HFFc6 (cell line): ENCODE results near the gene RHOB. TPM values are rescaled to one million over a fixed set of nuclear protein-coding genes. Genes with fewer than 3 reads are reported as not detected.
"Not testable (repeated sequence)": the region's sequence is repeated elsewhere in the genome, so short reads cannot be mapped to it uniquely, and the experiment has no call there.

Experiments
- DNase-seq: peaks from one replicate; pipeline ENCODE4 v3.0.0-alpha.2; 2018
- H3K27ac Mint-ChIP-seq: 2 replicates; pipeline ENCODE4 v1.8.0; 2020; ENCODE audit warnings: mild to moderate bottlenecking, mixed read lengths
- H3K27me3 Mint-ChIP-seq: 2 replicates; pipeline ENCODE4 v1.8.0; 2021; ENCODE audit warnings: mild to moderate bottlenecking, moderate library complexity, mixed read lengths; ENCODE audit not compliant: insufficient read depth
- H3K36me3 Mint-ChIP-seq: 2 replicates; pipeline ENCODE4 v1.8.0; 2021; ENCODE audit warnings: low read depth, mixed read lengths
- H3K4me1 Mint-ChIP-seq: 2 replicates; pipeline ENCODE4 v1.8.0; 2020; ENCODE audit warnings: low read depth, mixed read lengths
- H3K4me3 Mint-ChIP-seq: 2 replicates; pipeline ENCODE4 v1.8.0; 2020; ENCODE audit warnings: mild to moderate bottlenecking, moderate library complexity, mixed read lengths
- H3K9me3 Mint-ChIP-seq: 2 replicates; pipeline ENCODE4 v1.8.0; 2020; ENCODE audit warnings: mild to moderate bottlenecking, mixed read lengths
- total RNA-seq, 6 experiments: library from RNA; stranded (reverse); fragmentation: NEBNext Ultra II Directional; extraction: Animal tissue kit (Norgen Biotek cat#: 25700); gene quantifications; 2 replicates in 1 of 6; 3 replicates in 5 of 6; pipeline ENCODE4 v1.2.3, GENCODE V29; 2021
- TF ChIP-seq, protein P1 (sequence below): fragments of 200-600 bp; sonication (generic); IDR thresholded peaks from 2 replicates; pipeline ENCODE4 v1.5.0; 2021; ENCODE audit warnings: antibody characterized with exemption, mild to moderate bottlenecking

RHOB gene
- total RNA-seq, 6 experiments from 2014 or later, result 128 to 146 (median 133) TPM

DNA sequence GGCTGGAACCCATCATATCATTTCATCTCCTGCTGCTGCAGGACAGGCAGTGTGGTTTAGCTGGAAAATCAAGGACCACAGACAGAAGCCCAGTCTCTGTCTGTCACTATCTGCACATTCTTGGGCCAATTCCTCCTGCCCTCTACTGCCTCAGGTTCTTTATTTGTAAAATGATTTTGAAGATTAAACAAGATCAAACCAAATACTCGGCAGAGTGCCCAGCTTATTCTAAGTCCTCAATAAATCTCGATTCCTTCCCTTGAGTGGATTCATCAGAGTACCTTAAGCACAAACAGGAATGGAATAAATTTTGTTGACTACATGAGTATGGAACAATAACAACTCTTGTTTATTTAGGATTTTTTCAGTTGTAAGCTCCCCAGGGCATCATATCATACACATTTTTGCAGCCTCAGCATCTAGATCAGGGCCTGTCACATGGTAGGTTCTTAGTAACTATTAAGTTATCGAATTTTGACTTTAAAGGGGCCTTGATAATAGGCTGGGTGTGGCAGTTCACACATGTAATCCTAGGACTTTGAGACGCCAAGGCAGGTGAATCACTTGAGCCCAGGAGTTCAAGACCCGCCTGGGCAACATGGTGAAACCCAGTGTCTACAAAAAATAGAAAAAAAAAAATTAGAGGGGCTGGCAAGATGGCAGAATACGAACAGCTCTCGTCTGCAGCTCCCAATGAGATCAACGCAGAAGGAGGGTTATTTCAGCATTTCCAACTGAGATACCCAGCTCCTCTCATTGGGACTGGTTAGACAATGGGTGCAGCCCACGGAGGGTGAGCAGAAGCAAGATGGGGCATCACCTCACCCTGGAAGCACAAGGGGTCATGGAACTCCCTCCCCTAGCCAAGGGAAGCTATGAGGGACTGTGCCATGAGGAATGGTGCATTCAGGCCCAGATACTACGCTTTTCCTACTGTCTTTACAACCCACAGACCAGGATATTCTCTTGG lies 11.1 kb downstream of the RHOB start:
- DNase-seq, result no peak
- Mint-ChIP-seq H3K36me3 (peaks cover 7% of the 10 kb centered on the region), H3K27me3 (peaks cover 35% of the 10 kb centered on the region), H3K9me3 (peaks cover 11% of the 10 kb centered on the region), H3K4me3 (no peak overlapping the region), H3K27ac (no peak overlapping the region), H3K4me1 (peaks cover 22% of the 10 kb centered on the region)
- TF ChIP-seq, protein P1, sequence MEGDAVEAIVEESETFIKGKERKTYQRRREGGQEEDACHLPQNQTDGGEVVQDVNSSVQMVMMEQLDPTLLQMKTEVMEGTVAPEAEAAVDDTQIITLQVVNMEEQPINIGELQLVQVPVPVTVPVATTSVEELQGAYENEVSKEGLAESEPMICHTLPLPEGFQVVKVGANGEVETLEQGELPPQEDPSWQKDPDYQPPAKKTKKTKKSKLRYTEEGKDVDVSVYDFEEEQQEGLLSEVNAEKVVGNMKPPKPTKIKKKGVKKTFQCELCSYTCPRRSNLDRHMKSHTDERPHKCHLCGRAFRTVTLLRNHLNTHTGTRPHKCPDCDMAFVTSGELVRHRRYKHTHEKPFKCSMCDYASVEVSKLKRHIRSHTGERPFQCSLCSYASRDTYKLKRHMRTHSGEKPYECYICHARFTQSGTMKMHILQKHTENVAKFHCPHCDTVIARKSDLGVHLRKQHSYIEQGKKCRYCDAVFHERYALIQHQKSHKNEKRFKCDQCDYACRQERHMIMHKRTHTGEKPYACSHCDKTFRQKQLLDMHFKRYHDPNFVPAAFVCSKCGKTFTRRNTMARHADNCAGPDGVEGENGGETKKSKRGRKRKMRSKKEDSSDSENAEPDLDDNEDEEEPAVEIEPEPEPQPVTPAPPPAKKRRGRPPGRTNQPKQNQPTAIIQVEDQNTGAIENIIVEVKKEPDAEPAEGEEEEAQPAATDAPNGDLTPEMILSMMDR, result no peak

DNA sequence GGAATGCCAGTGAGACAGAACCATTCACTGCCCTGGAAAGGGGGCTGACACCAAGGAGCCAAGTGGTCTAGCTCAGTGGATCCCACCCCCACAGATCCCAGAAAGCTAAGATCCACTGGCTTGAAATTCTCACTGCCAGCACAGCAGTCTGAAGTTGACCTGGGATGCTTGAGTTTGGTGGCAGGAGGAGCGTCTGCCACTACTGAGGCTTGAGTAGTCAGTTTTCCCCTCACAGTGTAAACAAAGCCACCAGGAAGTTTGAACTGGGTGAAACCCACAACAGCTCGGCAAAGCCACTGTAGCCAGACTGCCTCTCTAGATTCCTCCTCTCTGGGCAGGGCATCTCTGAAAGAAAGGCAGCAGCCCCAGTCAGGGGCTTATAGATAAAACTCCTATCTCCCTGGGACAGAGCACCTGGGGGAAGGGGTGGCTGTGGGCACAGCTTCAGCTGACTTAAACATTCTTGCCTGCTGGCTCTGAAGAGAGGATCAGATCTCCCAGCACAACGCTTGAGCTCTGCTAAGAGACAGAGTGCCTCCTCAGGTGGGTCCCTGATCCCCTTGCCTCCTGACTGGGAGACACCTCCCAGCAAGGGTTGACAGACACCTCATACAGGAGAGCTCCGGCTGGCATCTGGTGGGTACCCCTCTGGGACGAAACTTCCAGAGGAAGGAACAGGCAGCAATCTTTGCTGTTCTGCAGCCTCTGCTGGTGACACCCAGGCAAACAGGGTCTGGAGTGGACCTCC lies 12.0 kb downstream of the RHOB start:
- not testable (repeated sequence) for DNase-seq, H3K4me3 Mint-ChIP-seq, H3K27ac Mint-ChIP-seq, H3K36me3 Mint-ChIP-seq
- peaks cover 35% of the 10 kb centered on the region for H3K27me3 Mint-ChIP-seq
- H3K9me3 Mint-ChIP-seq, result peaks cover 11% of the 10 kb centered on the region
- H3K4me1 Mint-ChIP-seq, result peaks cover 22% of the 10 kb centered on the region

DNA sequence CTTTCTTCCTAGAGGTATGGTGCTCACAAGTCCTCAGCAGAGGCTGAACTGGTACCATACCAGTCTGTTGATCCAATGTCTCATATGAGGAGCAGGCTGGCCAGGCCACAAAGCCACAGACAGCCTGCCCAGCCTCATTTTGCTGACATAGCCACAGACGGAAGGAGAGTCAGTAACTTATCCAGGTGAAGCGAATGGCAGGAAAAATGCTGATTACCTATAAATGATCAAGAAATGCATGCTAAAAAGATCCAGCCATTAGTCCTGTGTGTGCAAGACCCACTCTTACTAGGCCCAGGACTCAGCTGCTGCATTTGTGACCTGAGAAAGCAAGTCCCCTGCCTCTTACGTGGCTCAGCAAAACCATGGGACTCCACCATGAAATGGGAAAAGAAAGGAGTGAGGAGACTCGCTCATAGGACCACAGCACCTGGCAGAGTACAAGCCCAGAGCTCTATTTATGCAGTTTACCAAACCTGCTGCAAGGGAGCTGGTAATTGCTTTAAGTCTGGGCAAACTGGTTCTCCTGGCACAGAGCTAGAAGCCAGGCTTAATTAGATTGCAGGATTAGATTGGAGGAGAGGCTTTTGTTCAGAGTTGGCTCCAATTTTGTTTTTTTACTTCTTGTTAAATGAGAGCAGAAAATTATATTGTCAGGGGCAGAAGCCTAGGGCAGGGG lies 19.0 kb downstream of the RHOB start:
- peaks cover 7% of the 10 kb centered on the region for H3K36me3 Mint-ChIP-seq
- no peak overlapping the region for H3K4me3 Mint-ChIP-seq
- TF ChIP-seq, protein P1, result no peak
- no peak for DNase-seq
- H3K4me1 Mint-ChIP-seq, result peaks cover 16% of the 10 kb centered on the region; the same call in 1 of the 2 replicates
- peaks cover 26% of the 10 kb centered on the region for H3K27me3 Mint-ChIP-seq
- peaks cover 7% of the 10 kb centered on the region for H3K9me3 Mint-ChIP-seq
- no peak overlapping the region for H3K27ac Mint-ChIP-seq

DNA sequence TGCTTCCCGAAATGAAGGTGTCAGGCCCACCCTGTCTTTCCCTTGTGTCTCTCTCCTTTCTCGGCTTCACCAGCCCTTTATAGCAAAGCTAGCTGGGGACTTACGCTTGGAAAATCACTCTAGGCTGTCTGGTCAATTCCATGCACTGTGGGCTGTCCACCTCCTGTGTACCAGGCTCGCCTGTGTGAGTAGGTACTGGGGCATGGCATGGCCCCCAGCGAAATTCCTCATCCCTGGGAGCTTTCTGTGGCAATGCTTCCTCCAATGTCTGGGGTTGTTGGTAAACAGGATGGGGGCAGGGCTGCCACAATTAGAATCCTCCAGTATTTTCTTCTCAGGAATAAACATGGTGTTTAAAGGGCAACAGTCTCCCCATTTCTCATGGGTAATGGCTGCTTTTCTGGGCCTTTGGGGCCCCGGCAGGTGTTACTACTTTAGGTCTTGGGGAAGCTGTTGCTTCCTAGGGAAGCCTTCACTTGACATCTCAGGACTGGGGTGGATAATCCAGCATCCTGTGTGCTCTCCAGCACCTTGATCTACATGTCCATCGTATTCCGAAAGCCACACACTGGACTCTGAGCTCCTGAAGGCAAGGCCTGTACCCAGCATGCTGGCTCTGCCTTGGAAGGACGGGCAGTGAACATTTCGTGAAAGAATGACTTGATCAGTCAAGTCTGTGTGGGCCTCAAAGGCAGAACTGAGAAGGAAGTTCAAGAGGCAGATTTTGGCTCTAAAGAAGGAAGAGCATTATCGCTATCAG lies 21.1 kb downstream of the RHOB start:
- no peak for DNase-seq
- H3K27me3 Mint-ChIP-seq, result peaks cover 14% of the 10 kb centered on the region
- TF ChIP-seq, protein P1, result no peak
- no peak overlapping the region for H3K27ac Mint-ChIP-seq
- H3K4me3 Mint-ChIP-seq, result no peak overlapping the region
- no peaks in the 10 kb centered on the region for H3K9me3 Mint-ChIP-seq
- H3K4me1 Mint-ChIP-seq, result peaks cover 20% of the 10 kb centered on the region
- no peaks in the 10 kb centered on the region for H3K36me3 Mint-ChIP-seq

DNA sequence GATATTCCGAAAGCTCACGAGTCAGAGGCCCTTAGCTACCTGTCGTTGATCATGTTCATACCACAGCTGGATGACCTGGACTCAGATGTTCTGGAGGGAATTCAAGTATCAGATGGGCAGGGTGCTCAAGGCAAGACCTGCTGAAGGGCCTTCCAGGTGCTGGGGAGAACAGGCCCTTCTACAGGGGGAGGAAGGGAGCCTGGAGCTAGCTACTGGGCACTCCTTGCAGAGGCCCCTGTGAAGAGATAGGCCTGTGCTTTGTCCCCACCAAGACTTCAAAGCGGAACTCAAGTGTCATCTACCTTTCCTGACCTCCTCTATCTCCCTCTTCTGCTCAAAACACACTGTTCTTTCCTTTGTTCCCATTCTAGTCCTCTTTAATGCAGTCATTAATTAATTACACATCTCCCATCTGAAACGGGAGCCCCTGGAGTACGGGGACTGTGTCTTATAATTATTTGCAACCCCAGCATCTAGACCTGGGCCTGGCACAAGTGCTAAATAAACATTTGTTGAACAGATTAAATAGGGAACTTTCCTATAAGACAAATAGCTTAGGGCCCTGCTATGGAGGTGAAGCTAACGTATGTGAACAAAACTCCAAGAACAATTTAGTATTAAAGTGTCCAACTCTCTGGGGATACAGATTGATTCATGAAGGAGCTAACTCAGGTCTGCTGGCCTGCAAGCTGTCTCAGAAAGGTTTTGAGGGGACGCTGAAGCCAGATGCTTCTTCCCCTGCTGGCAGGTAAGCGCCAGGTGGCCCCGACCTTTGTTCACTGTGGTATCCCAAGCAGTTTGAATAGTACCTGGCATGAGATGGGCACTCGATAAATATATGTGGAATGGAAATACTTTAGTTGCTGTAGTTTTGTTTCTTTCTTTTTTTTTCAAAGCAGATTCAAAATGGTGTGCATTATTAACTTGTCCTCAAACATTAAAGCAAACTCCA lies 22.0 kb downstream of the RHOB start:
- peaks cover 20% of the 10 kb centered on the region for H3K4me1 Mint-ChIP-seq
- H3K27ac Mint-ChIP-seq, result no peak overlapping the region
- no peaks in the 10 kb centered on the region for H3K36me3 Mint-ChIP-seq
- no peaks in the 10 kb centered on the region for H3K9me3 Mint-ChIP-seq
- TF ChIP-seq, protein P1, result no peak
- H3K27me3 Mint-ChIP-seq, result peaks cover 14% of the 10 kb centered on the region; the same call in 1 of the 2 replicates
- no peak overlapping the region for H3K4me3 Mint-ChIP-seq
- DNase-seq, result no peak
